HG02970 (cell line): Measurements from ENCODE around the gene GALNT11.

Experiments used
- ATAC-seq: cut with Tn5 transposase; IDR thresholded peaks from one replicate; pipeline ENCODE4 v1.9.1; 2021; ENCODE audit warnings: mild to moderate bottlenecking, moderate library complexity, moderate number of reproducible peaks; ENCODE audit not compliant: unreplicated experiment, low FRiP score

Gene GALNT11

DNA sequence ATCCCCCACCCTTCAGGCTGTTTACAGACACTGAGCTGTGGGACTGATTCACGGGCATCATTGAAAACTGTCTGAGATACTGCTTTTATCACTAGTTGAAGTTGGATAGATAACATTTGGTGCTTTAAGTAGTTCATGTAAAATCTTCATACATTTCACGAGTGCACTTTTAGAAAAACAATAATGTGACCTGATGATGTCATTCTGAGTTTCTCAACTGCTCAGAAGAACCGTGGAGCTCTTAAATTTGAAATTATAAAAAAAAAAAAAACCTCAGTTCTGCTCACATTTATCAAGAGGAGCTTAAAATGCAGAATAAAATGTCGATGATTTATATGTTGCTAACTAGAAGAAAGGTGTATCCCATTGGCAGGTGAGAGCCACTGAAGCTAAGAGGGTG, 81.5 kb downstream of the GALNT11 start:
- ATAC-seq: no peak

DNA sequence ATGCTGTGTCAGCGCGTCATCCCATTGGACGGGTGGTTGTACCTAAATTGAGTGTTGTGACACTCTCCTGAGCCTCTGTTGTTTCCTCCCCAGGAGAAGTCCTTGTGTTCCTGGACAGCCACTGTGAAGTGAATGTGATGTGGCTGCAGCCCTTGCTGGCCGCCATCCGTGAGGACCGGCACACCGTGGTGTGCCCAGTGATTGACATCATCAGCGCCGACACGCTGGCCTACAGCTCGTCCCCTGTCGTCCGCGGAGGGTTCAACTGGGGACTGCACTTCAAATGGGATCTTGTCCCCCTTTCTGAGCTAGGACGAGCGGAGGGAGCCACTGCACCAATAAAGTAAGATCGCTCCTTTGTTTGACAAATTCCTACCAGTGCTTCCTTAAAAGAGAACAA, 82.5 kb downstream of the GALNT11 start:
- ATAC-seq: no peak

DNA sequence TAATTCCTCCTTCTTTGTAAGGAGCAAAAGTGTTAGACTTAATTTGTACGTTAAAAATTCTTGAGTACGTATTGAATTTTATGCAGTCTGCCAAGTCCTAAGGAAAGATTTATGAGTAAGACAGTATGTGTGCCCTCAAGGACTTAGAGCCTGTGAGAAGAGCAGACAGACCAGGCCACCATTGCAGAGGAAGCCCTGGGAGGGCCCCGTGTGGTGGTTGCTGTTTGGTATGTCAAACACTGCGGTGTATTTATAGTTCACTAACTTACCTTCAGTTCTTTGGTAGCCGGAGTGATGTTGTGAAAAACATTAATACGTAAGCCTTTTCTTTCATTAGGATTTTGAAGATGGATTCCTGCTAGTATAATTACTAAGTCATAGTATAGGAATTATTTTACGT, 82.9 kb downstream of the GALNT11 start:
- ATAC-seq: no peak

DNA sequence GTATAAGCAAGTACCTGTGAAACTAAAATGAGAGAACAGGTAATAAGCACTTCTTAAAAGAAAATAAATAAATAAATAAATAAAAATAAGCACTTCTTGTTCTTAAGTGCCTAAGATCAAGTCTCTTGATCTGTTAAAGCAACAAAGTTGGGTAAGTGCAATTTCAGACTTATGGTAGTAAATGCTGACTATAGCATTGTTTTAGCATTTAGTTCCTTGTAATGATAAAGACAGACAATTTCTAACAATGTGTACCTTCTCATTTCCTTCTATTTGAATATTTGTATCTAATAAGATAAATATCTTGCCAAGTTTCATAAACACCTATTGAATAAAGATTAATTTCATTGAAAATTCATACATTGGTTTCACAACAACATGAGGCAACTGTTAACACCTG, 87.4 kb downstream of the GALNT11 start:
- ATAC-seq: no peak

DNA sequence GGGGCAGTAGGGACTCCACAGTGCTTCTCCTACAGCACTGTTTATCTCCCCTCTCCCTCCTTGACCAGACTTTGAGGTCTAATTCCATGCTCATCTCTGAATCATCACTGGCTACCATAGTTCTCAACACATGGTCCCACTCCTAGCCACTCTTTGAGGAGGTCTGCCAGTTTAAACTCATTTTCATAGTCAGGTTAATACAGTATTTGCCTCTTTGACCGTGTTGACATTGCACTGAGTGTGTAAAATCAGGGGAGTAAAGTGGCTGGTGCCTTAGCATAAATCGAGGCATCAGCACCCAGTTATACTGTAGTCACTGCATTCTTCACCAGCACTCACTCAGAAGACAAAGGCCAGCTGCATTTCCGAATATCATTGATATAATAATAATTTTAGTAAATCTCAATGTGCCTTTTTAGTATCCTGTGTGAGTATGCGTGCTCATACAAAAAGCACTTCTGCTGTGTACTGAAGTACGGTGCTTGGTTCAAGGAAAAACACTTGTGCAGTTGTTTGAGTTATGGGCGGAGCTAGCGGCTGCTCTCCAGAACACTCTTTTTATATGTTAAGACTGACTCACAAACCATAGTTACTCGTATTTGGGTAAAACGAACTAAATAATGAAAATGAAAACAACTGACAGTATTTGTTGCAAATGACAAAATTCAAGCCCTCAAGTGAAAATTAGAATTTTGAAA, 89.7 kb downstream of the GALNT11 start:
- no peak for ATAC-seq

DNA sequence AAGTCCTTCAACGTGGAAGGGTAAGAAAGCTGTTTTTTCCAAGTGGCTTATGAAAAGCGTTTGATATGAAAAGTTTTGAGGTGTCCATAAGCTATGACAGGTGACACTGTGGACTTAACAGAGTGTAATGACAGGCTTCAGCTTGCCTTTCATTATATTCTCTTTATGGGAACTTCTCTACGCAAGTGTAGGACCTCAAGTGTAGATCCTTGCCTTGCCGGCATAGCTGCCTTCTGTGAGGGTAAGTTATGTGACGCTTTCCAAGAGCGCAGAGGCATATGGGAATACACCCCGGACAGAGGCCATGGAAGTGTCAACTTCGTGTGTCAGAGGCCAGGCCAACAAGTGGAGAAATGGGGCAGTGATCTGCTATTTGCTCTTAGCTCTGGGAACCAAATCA, 91.9 kb downstream of the GALNT11 start:
- no peak for ATAC-seq

DNA sequence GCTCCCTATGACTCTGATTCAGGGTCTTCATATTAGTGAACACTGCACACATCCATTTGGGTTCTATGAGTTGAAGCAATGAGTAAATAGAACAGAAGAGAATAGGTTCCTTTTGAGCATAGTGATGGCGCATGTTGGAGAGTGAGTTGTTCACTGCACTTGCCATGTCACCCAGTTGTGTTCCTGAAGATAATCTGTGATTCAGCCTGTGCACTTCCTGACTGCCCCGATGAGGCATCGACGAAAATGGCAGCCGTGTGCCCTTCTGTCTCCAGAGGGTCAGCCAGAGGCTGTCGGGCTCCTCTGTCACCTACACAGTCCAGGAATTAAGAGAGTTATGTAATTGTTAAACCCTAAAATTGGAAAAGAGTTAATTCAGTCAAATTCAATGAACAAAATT, 94.7 kb downstream of the GALNT11 start:
- no peak for ATAC-seq

DNA sequence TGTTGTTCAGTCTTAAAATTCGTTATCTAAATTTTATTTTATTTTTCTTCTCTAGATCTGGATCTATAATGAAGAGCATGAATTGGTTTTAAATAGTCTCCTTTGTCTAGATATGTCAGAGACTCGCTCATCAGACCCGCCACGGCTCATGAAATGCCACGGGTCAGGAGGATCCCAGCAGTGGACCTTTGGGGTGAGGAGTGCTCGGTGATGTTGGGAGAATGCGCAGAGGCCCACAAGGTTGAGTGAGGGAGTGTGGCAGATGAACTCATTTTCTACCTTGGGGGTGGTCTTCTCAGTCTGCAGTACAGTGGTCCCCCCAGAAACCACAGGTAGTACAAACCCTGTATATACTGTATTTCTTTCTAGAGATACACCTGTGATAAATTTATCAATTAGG, 95.3 kb downstream of the GALNT11 start:
- ATAC-seq: no peak

DNA sequence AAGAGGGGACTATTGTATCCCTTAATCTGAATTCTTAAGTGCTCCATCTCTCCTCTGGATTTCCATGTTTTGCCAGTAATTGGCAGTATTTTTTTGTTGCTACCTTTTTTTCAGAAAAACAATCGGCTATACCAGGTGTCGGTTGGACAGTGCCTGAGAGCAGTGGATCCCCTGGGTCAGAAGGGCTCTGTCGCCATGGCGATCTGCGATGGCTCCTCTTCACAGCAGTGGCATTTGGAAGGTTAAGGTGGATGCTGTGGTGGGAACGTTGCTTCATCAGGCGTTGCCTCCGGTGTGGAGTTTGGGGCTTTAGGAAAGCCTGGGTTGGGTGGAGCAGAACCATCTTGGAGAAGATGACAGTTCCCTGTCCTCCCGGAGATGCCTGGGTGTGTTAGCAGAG, 96.0 kb downstream of the GALNT11 start:
- no peak for ATAC-seq

DNA sequence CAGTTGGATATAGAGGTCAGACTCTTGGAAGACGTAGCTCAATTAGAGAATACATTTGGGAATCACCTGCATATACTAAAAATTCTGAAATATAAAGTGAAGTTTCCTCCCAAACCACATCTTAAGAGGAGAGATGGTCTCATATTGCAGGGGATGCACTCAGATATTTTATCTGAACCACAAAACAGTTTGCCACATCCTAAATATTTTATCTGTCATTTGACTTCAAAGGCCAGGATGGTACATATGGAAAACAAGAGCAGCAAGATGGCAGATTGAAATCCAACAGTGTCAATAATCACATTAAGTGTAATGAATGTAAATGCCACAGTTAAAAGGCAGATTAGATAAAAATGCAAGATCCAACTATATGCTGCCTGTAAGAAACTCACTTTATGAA, 97.1 kb downstream of the GALNT11 start:
- ATAC-seq: no peak

DNA sequence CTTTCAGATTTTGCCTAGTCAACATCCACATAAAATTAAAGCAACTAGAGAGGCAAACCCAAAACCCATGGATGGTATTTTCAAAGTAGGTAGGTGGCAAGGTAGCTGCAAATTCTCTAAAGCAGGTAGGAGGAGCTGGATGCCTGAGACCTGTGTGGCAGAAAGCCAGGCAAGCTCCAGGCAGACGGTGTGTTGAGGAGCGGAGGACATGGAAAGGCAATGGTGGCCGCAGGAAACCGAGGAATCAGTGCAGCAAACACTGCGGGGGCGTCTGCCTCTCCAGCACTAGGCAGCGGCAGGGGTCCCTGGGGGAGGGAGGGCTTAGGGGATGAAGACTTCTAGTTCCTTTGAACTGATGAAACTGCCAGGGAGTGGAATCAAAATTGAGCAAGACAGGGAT, 101.3 kb downstream of the GALNT11 start:
- no peak for ATAC-seq

DNA sequence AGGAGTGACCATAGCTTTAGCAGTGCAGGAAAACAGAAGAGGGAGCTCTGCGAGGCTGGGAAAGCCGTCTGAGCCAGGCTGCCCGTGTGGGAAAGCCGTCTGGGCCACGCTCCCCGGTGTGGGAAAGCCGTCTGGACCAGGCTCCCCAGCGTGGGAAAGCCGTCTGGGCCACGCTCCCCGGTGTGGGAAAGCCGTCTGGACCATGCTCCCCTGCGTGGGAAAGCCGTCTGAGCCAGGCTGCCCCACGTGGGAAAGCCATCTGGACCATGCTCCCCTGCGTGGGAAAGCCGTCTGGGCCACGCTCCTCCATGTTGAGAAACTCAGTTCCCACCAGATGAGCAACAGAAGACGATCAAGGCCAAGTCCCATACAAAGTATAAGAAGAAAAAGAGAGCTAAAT, 101.8 kb downstream of the GALNT11 start:
- ATAC-seq: no peak

DNA sequence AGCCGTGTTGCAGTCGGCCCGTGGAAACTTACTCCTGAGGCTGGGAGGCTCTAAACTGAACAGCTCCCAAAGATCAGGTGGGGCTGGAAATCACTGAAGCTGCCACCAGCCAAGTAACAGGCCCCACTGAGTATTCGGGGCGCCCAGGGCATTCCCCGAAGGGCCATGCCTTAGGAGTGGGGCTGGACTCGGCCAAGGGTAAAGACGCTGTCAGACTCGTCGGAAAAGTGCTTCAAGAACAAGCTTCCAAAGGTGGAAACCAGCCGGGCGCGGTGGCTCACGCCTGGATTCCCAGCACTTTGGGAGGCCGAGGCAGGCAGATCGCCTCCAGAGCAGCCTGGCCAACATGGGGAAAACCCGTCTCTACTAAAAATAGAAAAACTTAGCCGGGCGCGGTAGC, 102.8 kb downstream of the GALNT11 start:
- ATAC-seq: no peak

DNA sequence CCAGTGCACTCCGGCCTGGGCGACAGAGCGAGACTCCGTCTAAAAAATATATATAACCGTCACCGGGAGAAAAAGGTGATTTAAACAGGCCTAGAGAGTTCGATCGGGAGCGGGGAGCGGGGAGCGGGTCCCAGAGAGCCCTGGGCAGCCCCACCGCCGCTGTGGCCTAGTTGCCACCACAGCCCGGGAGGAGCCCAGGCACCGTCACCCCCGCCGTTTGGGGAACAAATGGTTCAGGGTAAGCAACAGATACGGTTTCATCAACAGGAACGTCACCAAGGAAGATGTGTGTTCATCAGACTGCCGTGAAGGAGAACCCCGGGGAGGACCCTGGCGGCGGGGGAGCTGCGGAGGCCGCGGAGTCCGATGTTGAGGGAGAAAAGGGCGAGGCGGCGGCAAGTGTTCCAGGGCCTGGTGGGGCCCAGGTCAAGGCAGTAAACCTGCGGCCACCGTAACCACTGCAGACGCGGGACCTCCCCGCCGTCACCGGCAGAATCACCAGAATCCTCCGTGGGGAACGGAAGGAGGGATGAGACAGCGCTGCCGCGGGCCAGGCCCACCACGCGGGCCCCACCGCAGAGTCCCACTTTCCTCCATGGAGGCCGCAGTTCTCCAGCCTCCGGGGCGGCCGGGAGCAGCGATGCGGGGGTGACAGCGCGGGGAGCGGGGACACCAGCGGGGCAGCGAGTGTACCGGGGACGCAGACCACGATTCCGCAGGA, 103.4 kb downstream of the GALNT11 start:
- ATAC-seq: no peak

DNA sequence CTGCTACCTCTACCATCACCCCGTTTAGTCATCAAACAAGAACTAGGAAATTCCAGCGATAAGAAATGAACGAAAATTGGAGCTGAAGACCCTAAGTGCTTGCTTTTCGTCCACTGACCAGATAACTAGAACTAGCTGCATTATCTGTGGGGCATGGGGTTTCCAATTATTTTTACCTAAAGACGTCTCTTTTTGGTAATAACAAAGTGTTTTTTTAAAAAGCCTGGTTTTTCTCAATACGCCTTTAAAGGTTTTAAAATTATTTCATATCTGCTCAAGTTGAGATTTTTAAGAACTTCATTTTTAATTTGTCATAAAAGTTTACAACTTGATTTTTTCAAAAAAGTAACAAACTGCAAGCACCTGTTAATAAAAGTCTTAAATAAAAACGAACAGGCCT, 104.2 kb downstream of the GALNT11 start:
- no peak for ATAC-seq

DNA sequence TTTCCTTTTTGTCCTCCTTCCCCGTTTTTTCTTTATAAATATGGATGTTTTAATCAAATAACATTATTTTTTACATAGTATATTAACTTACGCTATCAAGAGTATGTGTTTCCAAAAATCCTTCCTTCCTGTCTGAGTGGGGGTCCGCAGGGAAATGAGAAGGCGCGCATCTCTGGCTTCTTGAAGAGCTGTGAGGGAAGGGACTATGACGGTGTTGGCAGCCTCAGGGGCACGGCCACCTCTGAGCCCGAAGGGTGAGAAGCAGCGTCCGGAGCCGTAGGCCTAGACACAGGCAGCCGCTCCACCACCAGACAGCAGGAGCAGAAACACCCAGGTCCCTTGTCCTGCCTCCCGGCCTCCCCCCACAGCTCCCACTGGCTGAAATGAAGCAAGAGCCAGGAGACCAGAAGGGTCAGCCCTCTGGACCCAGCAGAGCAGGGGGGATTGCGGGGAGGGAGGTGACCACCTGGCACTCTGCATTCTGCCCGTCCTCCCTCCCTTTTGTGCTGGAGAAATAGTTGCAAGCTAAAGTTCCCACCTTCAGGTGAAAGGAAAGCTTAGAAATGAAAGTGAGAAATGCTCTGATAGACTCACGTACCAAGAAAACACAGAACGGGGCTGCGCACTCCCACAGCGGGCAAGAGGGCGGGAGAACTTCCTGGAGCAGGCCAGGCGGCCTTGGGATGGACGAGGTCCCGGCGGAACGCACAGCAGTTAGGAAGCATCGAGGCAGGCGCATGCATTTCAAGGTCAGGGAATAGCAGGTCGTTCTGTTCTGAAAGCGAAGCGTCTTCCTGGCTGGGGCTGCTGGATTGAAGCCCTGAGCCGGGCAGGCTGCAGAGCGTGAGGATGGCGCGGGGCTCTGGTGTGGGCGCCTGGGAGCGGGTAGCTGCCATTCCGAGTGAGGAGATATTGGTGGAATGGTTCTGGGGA, 105.5 kb downstream of the GALNT11 start:
- no peak for ATAC-seq

DNA sequence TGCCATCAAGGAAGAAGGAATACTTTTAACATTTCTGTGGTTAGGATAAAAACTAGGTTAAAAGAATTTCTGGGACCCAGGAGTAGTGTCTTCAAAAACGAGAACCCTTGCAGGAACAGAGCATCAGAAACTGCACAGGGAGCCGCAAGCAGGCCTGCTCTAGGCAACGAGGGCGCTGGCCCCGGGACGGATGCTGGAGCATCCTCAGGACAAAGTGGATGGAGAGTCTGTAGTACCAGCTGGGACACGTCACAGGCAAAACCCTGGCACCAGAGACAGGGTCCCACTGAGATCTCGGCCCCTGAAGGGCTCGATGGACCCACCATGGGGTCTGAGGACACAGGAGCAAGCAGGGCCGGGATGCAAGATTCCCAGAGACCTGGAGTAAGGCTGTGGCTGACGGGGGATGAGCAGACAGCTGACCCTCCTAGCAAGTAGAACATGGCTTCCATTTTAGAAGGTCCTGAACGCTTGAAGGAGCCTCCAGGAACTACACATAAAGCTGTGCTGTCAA, 106.6 kb downstream of the GALNT11 start:
- no peak for ATAC-seq

DNA sequence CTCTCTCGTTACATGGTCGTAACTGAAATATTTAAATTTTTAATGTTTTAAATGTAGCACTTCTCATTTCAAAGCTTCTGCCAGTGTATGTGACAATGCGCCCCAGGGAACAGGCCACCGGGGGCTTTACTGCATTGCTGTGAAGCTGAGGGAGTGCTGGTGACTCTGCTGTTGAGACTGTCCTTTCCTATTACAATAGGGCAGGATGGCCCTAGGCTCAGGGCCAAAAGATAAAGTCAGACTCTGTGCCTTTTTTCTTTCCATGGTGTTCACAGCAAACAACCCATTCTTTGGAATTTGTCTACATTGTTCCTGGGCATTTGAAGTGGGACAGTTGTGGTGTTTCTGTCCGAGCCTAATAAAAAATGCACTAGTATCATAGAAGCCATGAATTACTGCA, 107.3 kb downstream of the GALNT11 start:
- ATAC-seq: no peak

DNA sequence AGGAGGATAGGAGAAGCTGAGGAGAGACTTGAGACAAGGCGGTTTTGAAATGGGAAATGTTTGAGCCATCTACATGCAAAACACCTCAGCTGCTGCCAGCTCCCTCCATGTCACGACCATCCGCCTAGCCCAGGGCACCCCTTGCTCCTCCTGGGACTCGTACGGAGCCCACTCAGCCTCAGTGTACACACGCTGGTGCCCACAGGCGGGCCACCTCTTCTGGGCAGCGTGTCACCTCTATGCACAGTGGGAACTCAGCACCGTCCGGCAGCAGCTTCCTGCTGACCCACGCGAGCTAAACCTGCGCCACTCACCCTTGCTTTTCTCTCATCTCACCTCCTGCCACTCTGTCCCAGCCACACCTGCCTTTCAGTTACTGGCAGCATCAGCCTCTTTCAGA, 108.3 kb downstream of the GALNT11 start:
- ATAC-seq: no peak

DNA sequence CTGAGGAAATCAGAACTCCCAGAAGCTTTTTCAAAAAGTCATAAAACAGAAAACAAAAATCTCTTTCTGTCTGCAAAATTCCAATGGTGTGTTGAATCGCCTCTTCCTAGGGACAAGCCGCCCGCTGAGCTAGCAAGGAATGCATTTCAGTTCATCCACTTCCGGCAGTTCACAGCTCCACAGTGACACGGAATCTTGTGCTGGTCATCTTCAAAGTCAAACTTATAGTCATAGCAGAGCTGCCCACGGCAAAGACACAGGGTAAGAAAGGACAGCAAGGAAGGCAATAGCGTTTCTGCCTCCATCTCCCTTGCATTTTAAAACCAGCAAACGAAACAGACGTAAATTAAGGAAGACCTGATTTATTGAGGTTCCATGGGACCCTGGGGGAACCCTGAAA, 111.2 kb downstream of the GALNT11 start:
- ATAC-seq: no peak

DNA sequence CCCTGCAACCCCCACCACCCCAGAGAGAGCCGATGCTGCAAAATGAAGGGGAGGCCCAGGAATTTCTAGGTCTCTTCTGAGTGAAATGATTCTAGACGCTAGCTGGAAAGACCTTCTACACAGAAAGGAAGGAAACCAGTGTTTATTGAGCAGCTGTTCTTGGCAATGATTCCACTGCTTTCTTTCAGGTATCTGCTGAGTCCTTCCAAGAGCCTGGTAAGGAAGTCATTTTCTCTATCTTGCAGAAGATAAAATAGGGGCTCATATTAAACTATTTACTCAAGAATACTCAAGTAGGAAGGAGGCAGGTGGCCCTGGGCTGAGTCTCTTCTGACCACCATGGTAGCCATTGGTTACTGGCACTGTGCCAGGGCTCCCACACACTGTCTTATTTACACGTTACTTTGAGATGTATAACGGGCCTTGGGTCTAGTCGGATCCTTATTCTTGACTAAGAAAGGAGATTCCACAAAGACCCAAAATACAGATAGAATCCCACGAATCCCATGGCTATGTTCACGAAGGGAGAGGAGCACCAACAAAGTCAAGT, 112.1 kb downstream of the GALNT11 start:
- ATAC-seq: no peak
